Progenitor cell of endocrine pancreas (in vitro differentiated cells): Measurements from ENCODE around the gene RASSF5. TPM values are rescaled to one million over a fixed set of nuclear protein-coding genes. Genes with fewer than 3 reads are reported as not detected.

Experiments used
- DNase-seq: peaks from one replicate; pipeline ENCODE4 v3.0.0; 2021; ENCODE audit warnings: low spot score; ENCODE audit not compliant: unreplicated experiment
- H3K27ac Mint-ChIP-seq: 2 replicates; pipeline ENCODE4 v1.8.0; 2021; ENCODE audit warnings: mild to moderate bottlenecking, moderate library complexity, mixed read lengths
- H3K27me3 Mint-ChIP-seq: 2 replicates; pipeline ENCODE4 v1.8.0; 2021; ENCODE audit warnings: mixed read lengths
- H3K36me3 Mint-ChIP-seq: 2 replicates; pipeline ENCODE4 v1.8.0; 2022; ENCODE audit warnings: mixed read lengths; ENCODE audit not compliant: insufficient read depth
- H3K4me1 Mint-ChIP-seq: 2 replicates; pipeline ENCODE4 v1.8.0; 2021; ENCODE audit warnings: low read depth, mixed read lengths
- H3K4me3 Mint-ChIP-seq: 2 replicates; pipeline ENCODE4 v1.8.0; 2021; ENCODE audit warnings: low read depth, mild to moderate bottlenecking, moderate library complexity, mixed read lengths
- H3K9me3 Mint-ChIP-seq: 2 replicates; pipeline ENCODE4 v1.8.0; 2021; ENCODE audit warnings: low read depth, mixed read lengths
- CTCF ChIP-seq: fragments of 200-600 bp; sonication (generic); IDR thresholded peaks from one replicate; pipeline ENCODE4 v1.5.0; 2021; ENCODE audit warnings: antibody characterized with exemption, mild to moderate bottlenecking; ENCODE audit not compliant: unreplicated experiment
- total RNA-seq: library from RNA; stranded (reverse); gene quantifications from 2 replicates; pipeline ENCODE4 v1.2.1, GENCODE V29; 2021

RASSF5 gene
- total RNA-seq, 1 donor from 2014 or later, result 7.0 TPM

- peak overlapping the region; percentile 56 for H3K4me3 Mint-ChIP-seq
- no peak for TF ChIP-seq CTCF
- H3K9me3 Mint-ChIP-seq, result no peaks in the 10 kb centered on the region
- no peaks in the 10 kb centered on the region for H3K36me3 Mint-ChIP-seq
- no peak for DNase-seq
- peaks cover 18% of the 10 kb centered on the region for H3K4me1 Mint-ChIP-seq
- no peak overlapping the region for H3K27ac Mint-ChIP-seq
- H3K27me3 Mint-ChIP-seq, result peaks cover 78% of the 10 kb centered on the region
Measured at GRCh38 chr1:206506405-206507283, 687 bp upstream of the RASSF5 start.

- Mint-ChIP-seq H3K27ac (no peak overlapping the region), H3K27me3 (peaks cover 62% of the 10 kb centered on the region), H3K9me3 (no peaks in the 10 kb centered on the region), H3K36me3 (no peaks in the 10 kb centered on the region), H3K4me3 (peak overlapping the region; percentile 46), H3K4me1 (peaks cover 29% of the 10 kb centered on the region)
- DNase-seq, result no peak
- TF ChIP-seq CTCF, result no peak
Measured at GRCh38 chr1:206508130-206508889, 979 bp downstream of the RASSF5 start.

DNA sequence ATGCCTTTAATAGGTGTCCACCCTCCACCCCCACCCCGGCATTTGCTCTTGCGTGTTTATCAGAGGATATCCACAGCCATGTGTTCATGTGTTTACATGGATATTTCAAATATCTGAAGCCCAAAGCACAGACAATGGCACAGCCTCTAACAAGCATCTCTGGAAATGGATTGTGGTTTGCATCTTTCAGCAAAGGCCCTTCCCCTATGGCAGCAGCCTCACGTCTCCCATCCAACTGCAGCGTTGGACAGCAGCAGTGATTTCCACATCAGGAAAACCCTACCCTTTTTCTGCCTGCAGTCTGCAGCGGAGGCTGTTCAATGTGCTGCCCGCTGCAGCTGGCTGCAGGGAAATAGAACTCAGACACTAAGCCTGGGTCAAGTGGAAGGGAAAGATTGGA, 1.6 kb downstream of the RASSF5 start:
- Mint-ChIP-seq H3K27me3 (peaks cover 57% of the 10 kb centered on the region), H3K4me3 (peak overlapping the region; percentile 46), H3K4me1 (peaks cover 32% of the 10 kb centered on the region), H3K27ac (no peak overlapping the region), H3K9me3 (no peaks in the 10 kb centered on the region), H3K36me3 (no peaks in the 10 kb centered on the region)
- no peak for TF ChIP-seq CTCF
- DNase-seq, result no peak

DNA sequence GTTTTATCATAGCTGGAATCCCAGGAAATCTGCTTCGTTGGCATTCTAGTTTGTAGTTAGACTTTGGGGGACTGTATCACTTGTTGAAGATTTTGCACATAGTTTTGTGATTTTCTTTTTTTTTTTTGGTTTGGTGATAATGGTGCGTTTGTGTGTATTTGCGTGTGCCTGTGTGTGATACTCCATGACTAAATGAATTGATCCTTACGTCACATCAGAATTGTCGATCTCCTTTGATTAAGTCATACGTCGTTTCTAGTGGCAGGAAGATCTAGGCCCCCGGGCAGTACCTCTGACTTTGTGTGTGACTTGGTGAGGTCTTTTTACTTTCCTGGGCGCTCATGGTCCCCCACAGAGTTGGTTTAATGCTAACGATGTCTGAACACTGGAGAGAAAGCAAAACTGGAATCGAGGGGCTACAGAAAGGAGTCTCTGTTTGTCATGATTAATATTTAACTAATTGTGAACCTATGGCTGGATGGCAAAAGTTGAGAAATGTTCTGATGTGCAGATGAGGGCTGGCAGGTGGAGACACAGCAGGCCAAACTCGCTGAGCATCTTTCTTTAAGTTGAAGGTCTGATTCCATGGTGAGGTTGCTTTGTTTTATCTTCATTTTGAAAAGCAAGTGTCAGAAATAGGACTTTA, 2.4 kb downstream of the RASSF5 start:
- Mint-ChIP-seq H3K4me3 (no peak overlapping the region), H3K36me3 (no peaks in the 10 kb centered on the region), H3K4me1 (peaks cover 32% of the 10 kb centered on the region), H3K27me3 (peaks cover 55% of the 10 kb centered on the region), H3K9me3 (no peaks in the 10 kb centered on the region), H3K27ac (no peak overlapping the region)
- TF ChIP-seq CTCF, result no peak
- DNase-seq, result no peak

- H3K4me3 Mint-ChIP-seq, result no peak overlapping the region
- H3K36me3 Mint-ChIP-seq, result no peaks in the 10 kb centered on the region
- H3K9me3 Mint-ChIP-seq, result no peaks in the 10 kb centered on the region
- TF ChIP-seq CTCF, result no peak
- H3K27me3 Mint-ChIP-seq, result peaks cover 53% of the 10 kb centered on the region
- no peak for DNase-seq
- H3K4me1 Mint-ChIP-seq, result peaks cover 36% of the 10 kb centered on the region
- H3K27ac Mint-ChIP-seq, result no peak overlapping the region
Measured at GRCh38 chr1:206510371-206510770, 3.0 kb downstream of the RASSF5 start.
